CD4-positive, alpha-beta T cell treated with Interleukin-12 subunit alpha and Interleukin-12 subunit beta, for 1 hour (primary cell): ENCODE measurements around the gene IRF2BP2.

ENCODE experiments used
- DNase-seq: peaks from one replicate; pipeline ENCODE4 v3.0.0-alpha.2; 2020

The IRF2BP2 gene

DNA sequence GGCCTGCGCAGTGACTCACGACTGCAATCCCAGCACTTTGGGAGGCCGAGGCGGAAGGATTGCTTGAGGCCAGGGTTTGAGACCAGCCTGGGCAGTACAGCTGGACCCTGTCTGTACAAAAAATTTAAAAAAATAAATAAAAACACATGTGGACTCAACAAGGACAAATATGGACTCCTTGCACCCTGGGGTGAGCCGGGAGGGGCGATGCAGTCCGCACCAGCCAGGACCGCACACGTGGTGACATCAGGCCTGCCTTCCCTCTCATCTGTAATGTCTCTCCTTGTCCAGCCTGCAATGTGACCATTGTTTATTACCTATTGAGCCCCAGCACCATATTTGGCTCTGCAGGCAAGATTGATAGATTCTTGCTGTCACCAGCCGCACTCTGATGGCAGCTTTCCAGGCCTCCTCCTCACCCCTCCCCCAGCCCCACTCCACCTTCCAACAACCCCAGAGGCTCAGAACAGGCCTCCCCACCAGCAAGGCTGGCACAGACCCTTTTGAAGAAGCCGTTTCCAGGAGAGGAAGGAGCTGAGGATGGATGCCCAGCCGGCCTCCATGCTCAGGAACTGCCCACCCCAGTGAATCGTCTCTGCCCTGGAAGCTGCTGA is 55.2 kb downstream of the IRF2BP2 start:
- DNase-seq, result no peak
